Colonic mucosa (tissue), 4 donors: ENCODE results near the gene DBP. TPM values are rescaled to one million over a fixed set of nuclear protein-coding genes. Genes with fewer than 3 reads are reported as not detected.

Source experiments
- DNase-seq: peaks from one replicate; pipeline ENCODE4 v3.0.0-alpha.2; 2020
- H3K27ac ChIP-seq: fragments of 200-600 bp; one replicate; pipeline ENCODE4 v1.8.0; 2021
- H3K27me3 ChIP-seq: fragments of 200-600 bp; one replicate; pipeline ENCODE4 v1.8.0; 2021
- H3K36me3 ChIP-seq: fragments of 200-600 bp; one replicate; pipeline ENCODE4 v1.8.0; 2021
- H3K4me1 ChIP-seq: fragments of 200-600 bp; one replicate; pipeline ENCODE4 v1.8.0; 2021; ENCODE audit warnings: mild to moderate bottlenecking
- H3K4me3 ChIP-seq: fragments of 200-600 bp; one replicate; pipeline ENCODE4 v1.8.0; 2021
- H3K9ac ChIP-seq, 2 donors: one replicate each; pipeline ENCODE4 v1.7.0; 2013; ENCODE audit warnings: control low read depth in 2 of 2, low read depth in 2 of 2, low read length in 2 of 2
- H3K9me3 ChIP-seq: fragments of 200-600 bp; one replicate; pipeline ENCODE4 v1.8.0; 2021
- CTCF ChIP-seq: fragments of 200-600 bp; IDR thresholded peaks from one replicate; pipeline ENCODE4 v1.8.0; 2022; ENCODE audit warnings: antibody characterized with exemption, mild to moderate bottlenecking
- intact Hi-C: fragments of 100-400 bp; cut with DNase I; formaldehyde crosslinking; loops from one replicate; pipeline ENCODE4 v1.14.1; 2022
- total RNA-seq, 2 donors: library from RNA; stranded (reverse); fragmentation: NEBNext Ultra II Directional in 1 of 2; extraction: Animal tissue kit (Norgen Biotek cat#: 25700) in 1 of 2; gene quantifications; one replicate each; pipeline ENCODE4 v1.2.1, GENCODE V29; 2021
- donor health status: healthy.
- donor health status: DM: no; HTN: no; CAD: no.
- donor health status: DM: no; HTN: no; CAD: no.

The DBP gene
- total RNA-seq, 2 donors from 2014 or later = 4.7 to 8.9 TPM

- H3K9me3 ChIP-seq = no peaks in the 10 kb centered on the region
- H3K36me3 ChIP-seq = no peaks in the 10 kb centered on the region
- no peak overlapping the region for H3K9ac ChIP-seq
- H3K4me3 ChIP-seq = no peak overlapping the region
- intact Hi-C loops = no loop called here
- H3K27ac ChIP-seq = no peak overlapping the region
- no peaks in the 10 kb centered on the region for H3K27me3 ChIP-seq
- TF ChIP-seq CTCF = no peak
- DNase-seq = no peak
- no peaks in the 10 kb centered on the region for H3K4me1 ChIP-seq
Observed at GRCh38 chr19:48596679-48597465, 40.3 kb downstream of the DBP start.

- no peak for TF ChIP-seq CTCF
- Histone ChIP-seq H3K36me3 (no peaks in the 10 kb centered on the region), H3K27ac (no peak overlapping the region), H3K27me3 (no peaks in the 10 kb centered on the region), H3K9ac (no peak overlapping the region), H3K4me1 (no peaks in the 10 kb centered on the region), H3K9me3 (no peaks in the 10 kb centered on the region), H3K4me3 (no peak overlapping the region)
- no peak for DNase-seq
- intact Hi-C loops = no loop called here
Observed at GRCh38 chr19:48596237-48596636, 40.9 kb downstream of the DBP start.

- H3K36me3 ChIP-seq = no peaks in the 10 kb centered on the region
- intact Hi-C loops = no loop called here
- H3K27ac ChIP-seq = no peak overlapping the region
- no peak for TF ChIP-seq CTCF
- DNase-seq = no peak
- no peaks in the 10 kb centered on the region for H3K9me3 ChIP-seq
- H3K9ac ChIP-seq = no peak overlapping the region
- no peaks in the 10 kb centered on the region for H3K27me3 ChIP-seq
- no peak overlapping the region for H3K4me3 ChIP-seq
- H3K4me1 ChIP-seq = no peaks in the 10 kb centered on the region
Observed at GRCh38 chr19:48595833-48596232, 41.3 kb downstream of the DBP start.

GRCh38 chr19:48595171-48595570, 42.0 kb downstream of the DBP start:
- H3K27me3 ChIP-seq = no peaks in the 10 kb centered on the region
- intact Hi-C loops = no loop called here
- H3K9ac ChIP-seq = no peak overlapping the region
- no peak overlapping the region for H3K27ac ChIP-seq
- H3K9me3 ChIP-seq = no peaks in the 10 kb centered on the region
- H3K4me3 ChIP-seq = no peak overlapping the region
- DNase-seq = no peak
- no peak for TF ChIP-seq CTCF
- H3K36me3 ChIP-seq = no peaks in the 10 kb centered on the region
- H3K4me1 ChIP-seq = no peaks in the 10 kb centered on the region

GRCh38 chr19:48591021-48591420, 46.2 kb downstream of the DBP start:
- Histone ChIP-seq H3K36me3 (no peaks in the 10 kb centered on the region), H3K9me3 (no peaks in the 10 kb centered on the region), H3K9ac (no peak overlapping the region), H3K27me3 (no peaks in the 10 kb centered on the region), H3K4me1 (no peaks in the 10 kb centered on the region), H3K27ac (no peak overlapping the region), H3K4me3 (no peak overlapping the region)
- no peak for DNase-seq
- no peak for TF ChIP-seq CTCF
- intact Hi-C loops = no loop called here
